ENCODE results near the gene CGNL1.

CGNL1 gene

DNA sequence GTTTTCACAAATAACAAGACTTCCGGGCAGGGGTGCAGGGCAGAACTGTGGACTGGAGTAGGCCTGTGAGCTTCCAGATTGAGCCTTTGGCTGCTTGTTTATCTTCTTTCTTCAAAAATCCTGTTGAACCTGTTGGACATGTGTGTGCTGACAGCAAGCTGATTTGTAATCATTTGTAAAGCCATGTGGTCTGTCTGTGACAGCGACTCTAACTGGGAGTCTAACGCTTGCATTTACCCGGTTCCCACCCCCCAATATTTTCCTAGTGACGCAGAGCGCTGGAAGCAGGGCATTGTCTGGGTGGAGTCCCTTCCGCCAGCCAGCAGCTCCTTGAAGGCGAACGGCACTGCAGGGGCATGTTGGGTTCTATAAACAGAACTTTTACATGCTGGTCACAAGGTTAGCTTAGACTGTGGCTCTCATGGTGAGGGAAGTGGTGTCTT lies 129.7 kb downstream of the CGNL1 start:
- peak overlapping the region; percentile 91 for H3K27ac ChIP-seq
- TF ChIP-seq, protein P1, sequence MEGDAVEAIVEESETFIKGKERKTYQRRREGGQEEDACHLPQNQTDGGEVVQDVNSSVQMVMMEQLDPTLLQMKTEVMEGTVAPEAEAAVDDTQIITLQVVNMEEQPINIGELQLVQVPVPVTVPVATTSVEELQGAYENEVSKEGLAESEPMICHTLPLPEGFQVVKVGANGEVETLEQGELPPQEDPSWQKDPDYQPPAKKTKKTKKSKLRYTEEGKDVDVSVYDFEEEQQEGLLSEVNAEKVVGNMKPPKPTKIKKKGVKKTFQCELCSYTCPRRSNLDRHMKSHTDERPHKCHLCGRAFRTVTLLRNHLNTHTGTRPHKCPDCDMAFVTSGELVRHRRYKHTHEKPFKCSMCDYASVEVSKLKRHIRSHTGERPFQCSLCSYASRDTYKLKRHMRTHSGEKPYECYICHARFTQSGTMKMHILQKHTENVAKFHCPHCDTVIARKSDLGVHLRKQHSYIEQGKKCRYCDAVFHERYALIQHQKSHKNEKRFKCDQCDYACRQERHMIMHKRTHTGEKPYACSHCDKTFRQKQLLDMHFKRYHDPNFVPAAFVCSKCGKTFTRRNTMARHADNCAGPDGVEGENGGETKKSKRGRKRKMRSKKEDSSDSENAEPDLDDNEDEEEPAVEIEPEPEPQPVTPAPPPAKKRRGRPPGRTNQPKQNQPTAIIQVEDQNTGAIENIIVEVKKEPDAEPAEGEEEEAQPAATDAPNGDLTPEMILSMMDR (conservative IDR thresholded peaks at IDR 0.05): no peak
- TF ChIP-seq ZFX (IDR thresholded peaks at IDR 0.05): no peak

DNA sequence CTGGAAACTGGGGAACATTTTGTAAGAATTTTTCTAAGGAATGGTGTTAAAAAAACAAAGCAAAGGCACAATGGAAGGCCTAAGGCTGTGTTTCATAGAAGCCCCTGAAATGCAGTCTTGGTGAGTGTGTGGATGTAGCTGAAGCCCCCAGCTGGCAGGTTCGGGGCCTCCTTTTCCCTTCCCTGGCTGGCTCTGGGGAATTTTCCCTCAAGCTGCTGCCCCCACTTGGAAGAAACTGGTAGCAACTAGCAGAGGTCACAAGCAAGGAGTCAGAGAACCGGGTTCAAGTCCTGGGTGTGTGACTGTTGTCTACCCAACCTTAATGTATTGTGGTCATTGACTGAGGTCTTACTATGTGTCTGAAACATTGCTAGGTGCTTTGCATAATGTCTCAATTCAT lies 130.1 kb downstream of the CGNL1 start:
- H3K27ac ChIP-seq: peak overlapping the region; percentile 91
- TF ChIP-seq, protein P1 (conservative IDR thresholded peaks at IDR 0.05): peak; percentile 35
- no peak for TF ChIP-seq ZFX (IDR thresholded peaks at IDR 0.05)

DNA sequence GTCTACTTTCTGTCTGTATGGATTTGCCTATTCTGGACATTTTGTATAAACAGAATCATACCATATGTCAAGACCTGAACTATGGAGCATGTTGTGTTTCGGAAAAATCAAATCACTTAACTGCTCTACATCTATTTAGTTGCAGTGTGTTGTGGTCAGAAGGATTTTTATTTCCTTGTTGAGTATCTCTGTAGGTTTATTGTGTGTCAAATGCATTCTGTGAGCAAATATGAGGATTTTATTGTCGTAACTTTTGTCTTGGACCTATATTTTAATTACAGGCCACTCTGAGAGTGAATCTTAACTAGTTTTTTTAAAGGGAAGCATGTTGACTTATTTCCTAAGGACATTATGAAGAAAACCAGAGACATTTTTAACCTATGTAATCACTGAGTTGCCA lies 130.8 kb downstream of the CGNL1 start:
- H3K27ac ChIP-seq: no peak overlapping the region
- TF ChIP-seq, protein P1 (conservative IDR thresholded peaks at IDR 0.05): no peak
- no peak for TF ChIP-seq ZFX (IDR thresholded peaks at IDR 0.05)

DNA sequence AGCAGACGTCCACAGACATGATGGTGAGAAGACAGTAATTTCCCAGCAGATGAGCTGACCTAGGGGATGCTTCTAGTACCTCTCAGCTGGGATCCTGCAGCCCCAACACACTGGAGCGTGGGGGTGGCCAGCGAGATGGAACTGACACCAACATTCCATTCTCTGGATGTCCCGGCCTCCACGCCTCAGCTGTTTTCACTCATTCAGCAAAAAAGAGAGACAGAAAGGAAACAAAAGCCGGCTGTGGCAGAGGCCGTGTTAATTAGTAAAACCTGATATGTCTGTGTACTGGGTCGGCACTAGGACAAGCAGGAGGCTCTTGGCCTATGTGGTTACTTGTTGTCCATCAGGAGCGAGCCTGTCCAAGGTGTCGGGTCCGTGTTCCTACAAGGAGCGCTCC lies 132.8 kb downstream of the CGNL1 start:
- no peak overlapping the region for H3K27ac ChIP-seq
- TF ChIP-seq, protein P1 (conservative IDR thresholded peaks at IDR 0.05): no peak
- no peak for TF ChIP-seq ZFX (IDR thresholded peaks at IDR 0.05)

DNA sequence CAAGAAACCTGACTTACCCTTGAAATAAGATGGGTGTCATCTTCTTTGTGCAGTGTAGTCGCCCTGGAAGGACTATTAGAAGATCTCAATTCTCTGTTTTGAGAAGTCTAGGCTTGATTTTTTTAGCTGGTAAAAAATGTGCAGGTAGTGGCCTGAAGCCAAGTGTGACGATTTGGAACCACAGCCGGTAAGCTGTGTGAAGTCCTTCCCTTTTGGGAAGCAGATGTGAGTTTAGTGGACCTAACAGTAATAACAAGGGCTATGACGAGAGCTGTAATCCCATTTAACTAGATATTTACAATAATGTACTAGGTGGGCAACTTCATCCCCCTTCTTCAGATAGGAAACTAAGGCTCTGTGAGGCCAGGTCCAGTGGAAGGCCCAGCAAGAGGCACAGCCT lies 133.7 kb downstream of the CGNL1 start:
- H3K27ac ChIP-seq: no peak overlapping the region
- TF ChIP-seq, protein P1 (conservative IDR thresholded peaks at IDR 0.05): no peak
- TF ChIP-seq ZFX (IDR thresholded peaks at IDR 0.05): no peak

DNA sequence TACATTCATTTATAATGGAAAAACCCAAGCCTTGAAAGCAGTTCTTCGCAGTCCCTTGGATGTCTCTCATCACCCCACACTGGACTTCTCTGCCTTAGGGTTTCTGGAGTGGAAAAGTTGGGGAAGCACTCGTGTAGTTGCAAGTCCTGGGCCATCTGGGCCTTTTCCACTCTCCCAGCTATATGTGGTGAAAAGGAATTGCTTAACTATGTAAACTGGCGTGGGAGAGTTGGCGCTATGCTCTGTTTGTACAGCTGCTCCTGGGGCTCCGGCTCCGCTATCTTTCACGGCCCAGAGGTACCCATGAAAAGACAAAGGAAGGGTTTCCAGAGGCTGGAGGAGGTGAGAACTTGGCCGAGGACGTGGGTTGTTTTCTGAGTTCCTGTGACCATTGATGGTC lies 134.3 kb downstream of the CGNL1 start:
- TF ChIP-seq ZFX (IDR thresholded peaks at IDR 0.05): no peak
- TF ChIP-seq, protein P1 (conservative IDR thresholded peaks at IDR 0.05): no peak
- no peak overlapping the region for H3K27ac ChIP-seq

DNA sequence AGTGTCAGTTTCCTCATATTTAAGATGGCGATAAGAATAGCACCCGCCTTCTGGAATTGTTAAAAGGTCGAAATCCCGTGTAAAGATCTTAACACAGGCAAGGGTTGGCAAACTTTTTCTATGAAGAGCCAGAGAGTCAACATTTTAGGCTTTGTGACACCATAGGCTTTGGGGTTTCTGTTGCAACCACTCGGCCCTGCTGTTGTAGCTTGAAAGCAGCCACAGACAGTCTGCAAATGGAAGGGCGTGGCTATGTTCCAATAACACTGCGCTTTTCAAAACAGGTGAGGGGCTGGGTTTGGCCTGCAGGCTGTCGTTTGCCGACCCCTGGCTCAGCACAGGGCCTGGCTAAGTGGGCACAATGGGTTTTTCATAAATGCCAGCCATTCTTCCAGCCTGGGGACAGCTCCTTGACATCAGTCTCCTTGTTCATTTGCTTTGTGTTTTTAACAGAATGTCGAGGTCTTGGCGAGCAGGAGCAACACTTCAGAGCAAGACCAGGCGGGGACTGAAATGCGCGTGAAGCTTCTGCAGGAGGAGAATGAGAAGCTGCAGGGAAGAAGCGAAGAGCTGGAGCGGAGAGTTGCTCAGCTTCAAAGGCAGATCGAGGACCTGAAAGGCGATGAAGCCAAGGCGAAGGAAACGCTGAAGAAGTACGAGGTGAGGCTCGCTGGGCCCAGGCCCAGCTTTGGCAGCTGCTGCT lies 140.2 kb downstream of the CGNL1 start:
- H3K27ac ChIP-seq: no peak overlapping the region
- no peak for TF ChIP-seq ZFX (IDR thresholded peaks at IDR 0.05)
- TF ChIP-seq, protein P1 (conservative IDR thresholded peaks at IDR 0.05): no peak

All from C4-2B (cell line).